ENCODE measurements around the gene CLK2.

DNA sequence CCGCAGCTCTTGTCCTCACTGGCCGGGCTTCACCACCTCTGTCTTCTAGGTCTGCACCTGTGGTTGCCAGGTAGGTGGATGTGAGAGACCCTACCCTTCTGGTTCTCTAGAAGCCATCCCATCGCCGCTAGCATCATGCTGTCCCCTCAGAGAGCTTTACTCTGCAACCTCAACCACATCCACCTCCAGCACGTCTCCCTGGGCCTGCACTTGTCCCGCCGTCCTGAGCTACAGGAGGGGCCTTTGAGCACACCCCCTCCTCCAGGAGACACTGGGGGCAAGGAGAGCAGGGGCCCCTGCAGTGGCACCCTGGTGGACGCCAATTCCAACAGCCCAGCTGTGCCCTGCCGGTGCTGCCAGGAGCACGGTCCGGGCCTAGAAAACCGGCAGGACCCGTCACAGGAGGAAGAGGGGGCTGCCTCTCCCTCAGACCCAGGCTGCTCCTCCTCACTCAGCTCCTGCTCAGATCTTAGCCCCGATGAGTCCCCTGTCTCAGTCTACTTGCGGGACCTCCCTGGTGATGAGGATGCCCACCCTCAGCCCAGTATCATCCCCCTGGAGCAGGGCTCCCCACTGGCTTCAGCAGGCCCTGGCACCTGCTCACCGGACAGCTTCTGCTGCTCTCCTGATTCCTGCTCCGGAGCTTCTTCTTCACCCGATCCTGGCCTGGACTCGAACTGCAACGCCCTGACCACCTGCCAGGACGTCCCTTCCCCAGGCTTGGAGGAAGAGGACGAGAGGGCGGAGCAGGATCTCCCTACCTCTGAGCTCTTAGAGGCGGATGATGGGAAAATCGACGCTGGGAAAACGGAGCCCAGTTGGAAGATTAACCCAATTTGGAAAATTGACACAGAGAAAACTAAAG lies 48.6 kb upstream of the CLK2 start:
- no peak for TF ChIP-seq EZH2 (conservative IDR thresholded peaks at IDR 0.05; ENCODE audit: low read depth, low read length)
- TF ChIP-seq, protein P1, sequence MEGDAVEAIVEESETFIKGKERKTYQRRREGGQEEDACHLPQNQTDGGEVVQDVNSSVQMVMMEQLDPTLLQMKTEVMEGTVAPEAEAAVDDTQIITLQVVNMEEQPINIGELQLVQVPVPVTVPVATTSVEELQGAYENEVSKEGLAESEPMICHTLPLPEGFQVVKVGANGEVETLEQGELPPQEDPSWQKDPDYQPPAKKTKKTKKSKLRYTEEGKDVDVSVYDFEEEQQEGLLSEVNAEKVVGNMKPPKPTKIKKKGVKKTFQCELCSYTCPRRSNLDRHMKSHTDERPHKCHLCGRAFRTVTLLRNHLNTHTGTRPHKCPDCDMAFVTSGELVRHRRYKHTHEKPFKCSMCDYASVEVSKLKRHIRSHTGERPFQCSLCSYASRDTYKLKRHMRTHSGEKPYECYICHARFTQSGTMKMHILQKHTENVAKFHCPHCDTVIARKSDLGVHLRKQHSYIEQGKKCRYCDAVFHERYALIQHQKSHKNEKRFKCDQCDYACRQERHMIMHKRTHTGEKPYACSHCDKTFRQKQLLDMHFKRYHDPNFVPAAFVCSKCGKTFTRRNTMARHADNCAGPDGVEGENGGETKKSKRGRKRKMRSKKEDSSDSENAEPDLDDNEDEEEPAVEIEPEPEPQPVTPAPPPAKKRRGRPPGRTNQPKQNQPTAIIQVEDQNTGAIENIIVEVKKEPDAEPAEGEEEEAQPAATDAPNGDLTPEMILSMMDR (CRISPR knock-in tag; IDR thresholded peaks at IDR 0.05) = no peak
- TF ChIP-seq MED1 (CRISPR knock-in tag; IDR thresholded peaks at IDR 0.05) = no peak
- TF ChIP-seq POLR2A (IDR thresholded peaks at IDR 0.05; ENCODE audit: insufficient read depth in 1 of 2, low read depth in 2 of 2, low read length in 2 of 2) = no peak
- TF ChIP-seq NR1H2 (CRISPR knock-in tag; IDR thresholded peaks at IDR 0.05; ENCODE audit: borderline replicate concordance, low read depth) = no peak
- TF ChIP-seq ZZZ3 (CRISPR knock-in tag; IDR thresholded peaks at IDR 0.05; ENCODE audit: borderline replicate concordance) = no peak
- TF ChIP-seq KLF9 (CRISPR knock-in tag; IDR thresholded peaks at IDR 0.05; ENCODE audit: low read depth) = no peak
- TF ChIP-seq FOXA3 (CRISPR knock-in tag; IDR thresholded peaks at IDR 0.05) = no peak

Measured in HepG2 (cell line).